Right atrium auricular region (tissue), 2 donors: ENCODE data around the gene C2CD4D. TPM values are rescaled to one million over a fixed set of nuclear protein-coding genes. Genes with fewer than 3 reads are reported as not detected.

Experiments used
- DNase-seq: peaks from one replicate; pipeline ENCODE4 v3.0.0-alpha.2; 2019; ENCODE audit warnings: low spot score
- H3K27ac ChIP-seq, 2 donors: fragments of 200-600 bp; sonication (generic); 1 replicate in 1 of 2; 2 replicates in 1 of 2; pipeline ENCODE4 v1.5.1; 2016 to 2019
- H3K27me3 ChIP-seq, 2 donors: fragments of 200-600 bp; sonication (generic); one replicate each; pipeline versions ENCODE4 v1.5.1 to v1.6.0; 2017 to 2019
- H3K36me3 ChIP-seq: fragments of 200-600 bp; sonication (generic); one replicate; pipeline ENCODE4 v1.5.1; 2016
- H3K4me1 ChIP-seq, 2 donors: fragments of 200-600 bp; sonication (generic); one replicate each; pipeline versions ENCODE4 v1.5.1 to v1.6.0; 2017 to 2019
- H3K4me3 ChIP-seq, 2 donors: fragments of 200-600 bp; sonication (generic); 1 replicate in 1 of 2; 2 replicates in 1 of 2; pipeline ENCODE4 v1.5.1; 2017 to 2019; ENCODE audit warnings: mild to moderate bottlenecking in 1 of 2, moderate library complexity in 1 of 2
- H3K9me3 ChIP-seq, 2 donors: fragments of 200-600 bp; sonication (generic); one replicate each; pipeline ENCODE4 v1.5.1; 2019
- total RNA-seq, 2 donors: library from RNA; depleted of rRNA; stranded (reverse); fragments of >200 nt; gene quantifications; one replicate each; pipeline ENCODE4 v1.1.0, GENCODE V29; 2016
- TF ChIP-seq, protein P1 (sequence below), 2 donors: fragments of 200-600 bp; sonication (generic); IDR thresholded peaks; one replicate each; pipeline ENCODE4 v1.5.1; 2019; ENCODE audit warnings: antibody characterized with exemption in 2 of 2

The C2CD4D gene
- total RNA-seq, 2 donors from 2014 or later: not detected

DNA sequence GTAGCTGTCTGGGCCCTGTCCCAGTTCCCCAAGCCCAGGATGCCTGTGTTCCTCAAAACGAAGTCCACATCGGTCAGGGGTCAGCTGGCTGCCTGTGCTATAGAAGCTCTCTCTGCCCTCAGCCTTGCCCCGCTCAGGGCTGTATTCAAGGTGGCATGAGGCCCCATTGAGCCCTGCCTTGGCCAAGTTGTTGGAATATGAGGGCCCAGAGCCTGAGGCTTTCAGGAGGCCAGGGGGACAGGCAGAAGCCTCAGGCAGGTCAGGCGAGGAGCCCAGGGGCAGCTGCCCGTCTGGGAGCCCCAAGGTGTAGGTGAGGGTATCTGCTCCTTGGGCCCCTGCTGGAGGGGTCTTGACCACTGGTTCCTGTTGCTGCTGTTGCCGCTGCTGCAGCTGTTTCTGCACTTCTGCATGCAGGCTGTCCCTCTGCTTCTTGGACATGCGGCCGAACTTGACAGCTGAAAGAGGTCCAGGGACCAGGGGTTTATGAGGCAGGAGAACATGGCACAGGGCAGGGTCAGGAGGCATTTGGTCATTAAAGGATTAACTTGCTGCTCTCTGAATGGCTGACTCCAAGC is 24.6 kb downstream of the C2CD4D start:
- Histone ChIP-seq H3K4me3 (no peak overlapping the region), H3K9me3 (no peaks in the 10 kb centered on the region), H3K4me1 (no peaks in the 10 kb centered on the region), H3K27me3 (no peaks in the 10 kb centered on the region), H3K27ac (no peak overlapping the region), H3K36me3 (no peaks in the 10 kb centered on the region)
- no peak for DNase-seq
- TF ChIP-seq, protein P1, sequence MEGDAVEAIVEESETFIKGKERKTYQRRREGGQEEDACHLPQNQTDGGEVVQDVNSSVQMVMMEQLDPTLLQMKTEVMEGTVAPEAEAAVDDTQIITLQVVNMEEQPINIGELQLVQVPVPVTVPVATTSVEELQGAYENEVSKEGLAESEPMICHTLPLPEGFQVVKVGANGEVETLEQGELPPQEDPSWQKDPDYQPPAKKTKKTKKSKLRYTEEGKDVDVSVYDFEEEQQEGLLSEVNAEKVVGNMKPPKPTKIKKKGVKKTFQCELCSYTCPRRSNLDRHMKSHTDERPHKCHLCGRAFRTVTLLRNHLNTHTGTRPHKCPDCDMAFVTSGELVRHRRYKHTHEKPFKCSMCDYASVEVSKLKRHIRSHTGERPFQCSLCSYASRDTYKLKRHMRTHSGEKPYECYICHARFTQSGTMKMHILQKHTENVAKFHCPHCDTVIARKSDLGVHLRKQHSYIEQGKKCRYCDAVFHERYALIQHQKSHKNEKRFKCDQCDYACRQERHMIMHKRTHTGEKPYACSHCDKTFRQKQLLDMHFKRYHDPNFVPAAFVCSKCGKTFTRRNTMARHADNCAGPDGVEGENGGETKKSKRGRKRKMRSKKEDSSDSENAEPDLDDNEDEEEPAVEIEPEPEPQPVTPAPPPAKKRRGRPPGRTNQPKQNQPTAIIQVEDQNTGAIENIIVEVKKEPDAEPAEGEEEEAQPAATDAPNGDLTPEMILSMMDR (IDR thresholded peaks at IDR 0.05): no peak

DNA sequence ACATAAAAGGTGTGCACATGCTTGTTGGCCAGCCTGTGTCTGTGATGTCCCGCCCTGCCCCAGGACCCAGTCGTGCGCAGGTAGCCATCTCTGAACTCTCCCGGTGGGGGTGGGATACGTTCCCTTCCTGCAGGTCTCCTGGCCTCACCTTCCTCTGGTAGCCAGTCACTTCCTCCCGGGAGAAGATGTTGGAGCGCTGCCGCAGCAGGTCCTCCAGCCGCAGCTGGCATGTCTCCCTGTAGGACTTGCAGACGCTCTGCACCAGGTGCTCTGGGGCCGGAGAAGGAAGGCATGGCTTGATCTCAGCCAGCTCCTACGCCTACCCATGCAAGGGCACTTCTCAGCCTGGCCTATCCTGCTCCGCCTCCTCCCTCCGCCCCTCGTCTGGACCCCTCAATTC is 25.2 kb downstream of the C2CD4D start:
- Histone ChIP-seq H3K4me3 (no peak overlapping the region), H3K27me3 (no peaks in the 10 kb centered on the region), H3K27ac (no peak overlapping the region), H3K4me1 (no peaks in the 10 kb centered on the region), H3K9me3 (no peaks in the 10 kb centered on the region), H3K36me3 (no peaks in the 10 kb centered on the region)
- TF ChIP-seq, protein P1 (IDR thresholded peaks at IDR 0.05): no peak
- no peak for DNase-seq

DNA sequence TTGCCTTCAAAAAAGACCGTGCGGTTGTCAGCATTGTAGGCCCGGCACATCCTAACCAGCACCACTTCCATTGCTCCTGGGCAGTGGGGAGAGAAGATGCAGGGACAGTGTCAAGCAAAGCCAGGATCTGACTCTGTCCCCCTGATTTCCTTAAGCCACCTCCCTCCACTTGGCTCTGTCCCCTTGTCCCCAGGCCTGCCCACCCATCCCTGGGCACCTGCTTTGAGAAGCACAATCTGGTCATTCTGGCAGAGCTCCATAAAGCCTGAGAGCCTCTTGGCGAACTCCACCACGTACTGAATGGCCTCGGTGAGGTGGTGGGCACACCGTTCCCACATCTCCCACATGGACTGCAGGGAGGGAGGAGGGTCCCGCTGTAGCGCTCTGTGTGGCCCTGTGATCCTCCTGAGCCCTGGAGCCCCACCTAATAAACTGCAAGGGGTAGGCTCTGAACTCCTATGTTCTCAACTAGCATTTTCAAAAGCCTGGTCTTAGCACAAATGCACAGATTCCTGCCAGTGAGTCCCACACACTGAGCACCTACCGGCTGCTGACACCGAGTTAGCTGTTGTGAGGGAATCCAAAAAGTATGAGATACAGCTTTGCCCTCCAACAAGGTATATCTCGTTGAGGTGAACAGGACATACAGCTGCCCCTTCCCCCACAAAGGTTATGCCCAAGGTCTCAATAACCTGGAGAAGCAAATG is 26.2 kb downstream of the C2CD4D start:
- Histone ChIP-seq H3K36me3 (no peaks in the 10 kb centered on the region), H3K27me3 (no peaks in the 10 kb centered on the region), H3K4me3 (no peak overlapping the region), H3K27ac (no peak overlapping the region), H3K4me1 (no peaks in the 10 kb centered on the region), H3K9me3 (no peaks in the 10 kb centered on the region)
- DNase-seq: no peak
- TF ChIP-seq, protein P1 (IDR thresholded peaks at IDR 0.05): no peak

DNA sequence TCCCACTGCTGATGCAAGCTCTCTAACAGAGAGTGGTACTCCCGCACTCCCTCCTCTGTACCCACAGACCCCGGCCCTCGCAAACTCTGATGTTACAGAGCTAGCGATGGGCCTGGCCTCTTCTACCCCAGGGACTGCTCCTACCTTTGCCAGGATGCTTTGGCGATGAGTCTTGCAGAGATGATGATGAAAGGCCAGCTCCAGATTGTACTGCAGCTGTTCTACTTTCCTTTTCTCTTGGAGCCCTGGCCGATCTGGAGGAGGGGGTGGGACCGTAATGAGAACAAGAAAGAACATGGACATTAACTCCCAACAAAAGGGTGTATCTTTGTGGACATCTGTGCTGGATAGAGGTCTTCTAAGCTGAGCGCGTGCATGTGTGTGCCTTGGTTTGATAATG is 28.4 kb downstream of the C2CD4D start:
- H3K27me3 ChIP-seq: no peaks in the 10 kb centered on the region
- no peaks in the 10 kb centered on the region for H3K36me3 ChIP-seq
- no peak for DNase-seq
- no peaks in the 10 kb centered on the region for H3K9me3 ChIP-seq
- H3K4me1 ChIP-seq: no peaks in the 10 kb centered on the region
- H3K4me3 ChIP-seq: no peak overlapping the region
- no peak overlapping the region for H3K27ac ChIP-seq
- TF ChIP-seq, protein P1 (IDR thresholded peaks at IDR 0.05): no peak

DNA sequence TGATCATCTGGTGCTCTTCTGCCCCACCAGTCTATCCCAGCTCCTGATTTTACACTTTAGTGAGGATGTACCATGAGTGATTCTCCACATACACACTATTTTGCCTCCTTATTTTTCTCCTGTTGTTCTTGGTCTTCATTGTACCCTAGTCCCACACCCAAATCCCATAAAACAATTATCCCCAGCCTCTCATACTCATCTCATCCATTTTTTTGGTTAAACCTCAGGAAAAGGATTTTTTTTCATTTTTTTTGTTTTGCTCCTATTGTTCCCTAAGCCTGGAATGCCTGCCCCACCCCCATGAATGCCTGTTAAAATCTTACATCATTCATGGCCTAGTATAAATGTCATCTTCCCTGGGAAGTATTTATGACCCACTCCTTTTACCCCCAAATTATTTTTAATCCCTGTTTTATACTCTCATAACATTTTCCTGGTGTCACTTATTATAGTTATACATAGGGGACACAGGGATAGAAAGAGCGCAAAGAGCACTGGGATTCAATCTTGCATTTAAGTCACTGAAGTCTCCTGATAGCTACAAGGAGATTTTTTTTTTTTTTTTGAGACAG is 29.5 kb downstream of the C2CD4D start:
- TF ChIP-seq, protein P1 (IDR thresholded peaks at IDR 0.05): no peak

More for the DNA sequence above, 29.5 kb downstream of the C2CD4D start:
- Histone ChIP-seq H3K4me3 (no peak overlapping the region), H3K4me1 (no peaks in the 10 kb centered on the region), H3K36me3 (no peaks in the 10 kb centered on the region), H3K27ac (no peak overlapping the region), H3K27me3 (no peaks in the 10 kb centered on the region), H3K9me3 (no peaks in the 10 kb centered on the region)
- DNase-seq: no peak
